ENCODE results near the gene GNPTAB. TPM values are rescaled to one million over a fixed set of nuclear protein-coding genes. Genes with fewer than 3 reads are reported as not detected.

GNPTAB gene
- total and polyA plus RNA-seq, 2 of the 8 experiments (the other 6 are each of a cell fraction or from before 2014, with no cell fraction given) = 21.5 to 51.3 TPM

- Histone ChIP-seq H3K27ac (ENCODE audit: low read depth, low read length) (no peak overlapping the region), H3K4me2 (ENCODE audit: insufficient read depth in 1 of 2, low read depth in 2 of 2, low read length in 2 of 2) (peak overlapping the region; percentile 87 to 89), H4K91ac (replicated peaks; ENCODE audit: insufficient read length, low read length) (no peak overlapping the region), H3K27me3 (replicated peaks in 1 of 4; ENCODE audit: control insufficient read depth in 3 of 4, extremely low read depth in 1 of 4, insufficient read depth in 3 of 4, low read length in 3 of 4) (peaks cover 0 to 16% (median 8%) of the 10 kb centered on the region in 4 experiments; a peak in 4 of 7 replicates), H3K56ac (replicated peaks; ENCODE audit: insufficient read length, low read depth, low read length) (no peak overlapping the region), H3K79me1 (ENCODE audit: low read depth, low read length) (no peaks in the 10 kb centered on the region), H3K18ac (ENCODE audit: extremely low read depth, low read length) (no peak overlapping the region), H3K9me3 (ENCODE audit: insufficient read depth in 2 of 2, low read depth in 1 of 2, low read length in 1 of 2) (no peaks in the 10 kb centered on the region), H3K14ac (ENCODE audit: insufficient read length) (no peak overlapping the region), H2AFZ (ENCODE audit: low read length) (no peak overlapping the region), H2BK120ac (replicated peaks; ENCODE audit: low read depth, low read length) (no peak overlapping the region), H4K20me1 (replicated peaks in 1 of 2; ENCODE audit: control insufficient read depth in 1 of 2, insufficient read depth in 2 of 2, low read length in 2 of 2) (no peaks in the 10 kb centered on the region), H3K4ac (replicated peaks; ENCODE audit: insufficient read length, low read depth, low read length) (no peak overlapping the region), H2BK12ac (ENCODE audit: low read depth, low read length) (no peak overlapping the region), H2AK5ac (ENCODE audit: low read depth, low read length) (no peak overlapping the region), H3K23ac (ENCODE audit: insufficient read length) (no peak overlapping the region), H2BK20ac (ENCODE audit: low read length) (no peak overlapping the region), H4K5ac (ENCODE audit: insufficient read length, low read depth, low read length) (no peak overlapping the region), H3K9ac (replicated peaks in 1 of 4; ENCODE audit: extremely low read depth in 1 of 4, low read depth in 3 of 4, low read length in 3 of 4) (no peak overlapping the region), H3K4me1 (replicated peaks in 1 of 4; ENCODE audit: control insufficient read depth in 3 of 4, insufficient read depth in 4 of 4, low read length in 3 of 4) (peaks cover 0 to 5% (median under 1%) of the 10 kb centered on the region in 4 experiments; a peak in 2 of 7 replicates), H3K23me2 (ENCODE audit: low read depth, low read length) (peaks cover 10% of the 10 kb centered on the region; the same call in 1 of the 2 replicates), H3K4me3 (ENCODE audit: extremely low read depth in 1 of 4, insufficient read depth in 2 of 4, low read depth in 3 of 4, low read length in 4 of 4) (peak overlapping the region in 3 of 4 experiments; percentile 5 to 80 (median 57); a peak in 5 of 8 replicates), H3K36me3 (ENCODE audit: control insufficient read depth in 2 of 4, insufficient read depth in 4 of 4, low read length in 3 of 4) (no peaks in the 10 kb centered on the region), H4K8ac (ENCODE audit: extremely low read depth, insufficient read depth, low read length) (no peak overlapping the region), H2BK5ac (ENCODE audit: low read depth, low read length) (no peak overlapping the region), H2BK15ac (ENCODE audit: low read length) (no peak overlapping the region), H3K79me2 (ENCODE audit: control insufficient read depth in 1 of 2, insufficient read depth in 2 of 2, low read length in 2 of 2) (no peaks in the 10 kb centered on the region)
- FAIRE-seq (no peak), DNase-seq (ENCODE audit: low read depth in 1 of 2, low spot score in 2 of 2) (no peak)
- CTCF ChIA-PET (ENCODE audit: partially characterized antibody) = no interaction called here
- WGBS, 2 experiments (ENCODE audit: extremely low coverage in 1 of 2, insufficient coverage in 1 of 2, insufficient read length in 1 of 2, insufficient replicate concordance in 2 of 2, low coverage in 1 of 2, low lambda C conversion rate in 2 of 2, missing lambda C conversion rate in 1 of 2) = 80% methylated on average over 8 of the region's 9 CpGs; no CpG with 5 or more reads in 1 of the 2 experiments
- POLR2A ChIA-PET (ENCODE audit: partially characterized antibody) = no interaction called here
- no peak for TF ChIP-seq CEBPB (IDR thresholded peaks at IDR 0.05; ENCODE audit: low read depth, low read length)
- TF ChIP-seq, protein P1, sequence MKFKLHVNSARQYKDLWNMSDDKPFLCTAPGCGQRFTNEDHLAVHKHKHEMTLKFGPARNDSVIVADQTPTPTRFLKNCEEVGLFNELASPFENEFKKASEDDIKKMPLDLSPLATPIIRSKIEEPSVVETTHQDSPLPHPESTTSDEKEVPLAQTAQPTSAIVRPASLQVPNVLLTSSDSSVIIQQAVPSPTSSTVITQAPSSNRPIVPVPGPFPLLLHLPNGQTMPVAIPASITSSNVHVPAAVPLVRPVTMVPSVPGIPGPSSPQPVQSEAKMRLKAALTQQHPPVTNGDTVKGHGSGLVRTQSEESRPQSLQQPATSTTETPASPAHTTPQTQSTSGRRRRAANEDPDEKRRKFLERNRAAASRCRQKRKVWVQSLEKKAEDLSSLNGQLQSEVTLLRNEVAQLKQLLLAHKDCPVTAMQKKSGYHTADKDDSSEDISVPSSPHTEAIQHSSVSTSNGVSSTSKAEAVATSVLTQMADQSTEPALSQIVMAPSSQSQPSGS (IDR thresholded peaks at IDR 0.05; ENCODE audit: low read length) = no peak
- TF ChIP-seq SP4 (IDR thresholded peaks at IDR 0.05; ENCODE audit: low read length) = no peak
- TF ChIP-seq SAP30 (IDR thresholded peaks at IDR 0.05; ENCODE audit: insufficient read depth, insufficient replicate concordance, low read length) = no peak
- no peak for TF ChIP-seq SIX5 (IDR thresholded peaks at IDR 0.05; ENCODE audit: low read depth, low read length)
- TF ChIP-seq PHF8 (conservative IDR thresholded peaks at IDR 0.05; ENCODE audit: low read depth, low read length) = no peak
- no peak for TF ChIP-seq CHD2 (IDR thresholded peaks at IDR 0.05; ENCODE audit: low read length)
- no peak for TF ChIP-seq EGR1 (IDR thresholded peaks at IDR 0.05; ENCODE audit: borderline replicate concordance, low read depth, low read length)
- TF ChIP-seq EP300 (IDR thresholded peaks at IDR 0.05; ENCODE audit: borderline replicate concordance in 1 of 2, low read depth in 2 of 2, low read length in 2 of 2) = no peak
- TF ChIP-seq POLR2AphosphoS5 (IDR thresholded peaks at IDR 0.05; ENCODE audit: low read depth, low read length) = no peak
- no peak for TF ChIP-seq CBX5 (IDR thresholded peaks at IDR 0.05; ENCODE audit: low read depth, low read length)
- TF ChIP-seq CTBP2 (IDR thresholded peaks at IDR 0.05; ENCODE audit: borderline replicate concordance, insufficient read depth, insufficient read length, low read length) = no peak
Observed at GRCh38 chr12:101876322-101876860, 45.6 kb upstream of the GNPTAB start.
